GM12878 (cell line): Measurements from ENCODE around the gene DNASE1L1. TPM values are rescaled to one million over a fixed set of nuclear protein-coding genes. Genes with fewer than 3 reads are reported as not detected.
A peak's percentile ranks its signal among the peaks of the same experiment; 100 is the strongest.

Experiments
- ATAC-seq: fragments of 200-7000 bp; cut with Tn5 transposase; 3 replicates; pipeline ENCODE4 v1.9.1; 2020; ENCODE audit warnings: mild to moderate bottlenecking, moderate library complexity
- Bru-seq: library from RNA; stranded (reverse); fragments of 400-500 nt; gene quantifications from one replicate; lab custom pipeline; 2021; lab: Mats Ljungman, UMichigan
- BruChase-seq, 2 experiments: library from RNA; stranded (reverse); fragments of 400-500 nt; gene quantifications; one replicate each; lab custom pipeline; 2021; lab: Mats Ljungman, UMichigan
- BruUV-seq: library from RNA; stranded (reverse); fragments of 400-500 nt; replicated peaks from 2 replicates; lab custom pipeline; 2021; lab: Mats Ljungman, UMichigan
- CTCF ChIA-PET: fragments of 300-600 bp; sonication (Branson Sonifier 250); formaldehyde crosslinking; extraction: SDS; loops from one replicate; lab custom pipeline; 2021; ENCODE audit warnings: inconsistent platforms; lab: Yijun Ruan, JAX
- POLR2A ChIA-PET: fragments of 350-600 bp; formaldehyde crosslinking; extraction: SDS; loops from one replicate; lab custom pipeline; 2021; ENCODE audit warnings: inconsistent platforms; lab: Charles Lee
- RAD21 ChIA-PET: fragments of 300-600 bp; sonication (Branson Sonifier 250); formaldehyde crosslinking; loops from one replicate; lab custom pipeline; 2023; ENCODE audit warnings: antibody characterized with exemption; ENCODE audit not compliant: unreplicated experiment; lab: Charles Lee
- SMC1A ChIA-PET: fragments of 300-600 bp; sonication (Branson Sonifier 250); formaldehyde crosslinking; loops from one replicate; lab custom pipeline; 2023; ENCODE audit not compliant: unreplicated experiment, uncharacterized antibody; lab: Charles Lee
- DNase-seq: peaks from one replicate; pipeline ENCODE4 v3.0.0-alpha.2; 2011; ENCODE audit warnings: low read depth, low spot score
- FAIRE-seq: peaks from 3 replicates; lab custom pipeline; 2011; peaks lifted over from hg19 to GRCh38; lab: Jason Lieb, UNC
- H2AFZ ChIP-seq: 2 replicates; pipeline ENCODE4 v1.6.0; 2011; ENCODE audit warnings: low read depth, low read length, control low read depth; ENCODE audit not compliant: control insufficient read depth
- H3K27ac ChIP-seq: 2 replicates; pipeline ENCODE4 v1.5.1; 2011; ENCODE audit warnings: control low read depth; ENCODE audit not compliant: control insufficient read depth, insufficient read depth
- H3K27me3 ChIP-seq, 2 experiments: replicated peaks in 1 of 2; 2 replicates each; pipeline versions ENCODE4 v1.6.0 to v1.6.1; 2011; ENCODE audit warnings: low read length in 1 of 2; ENCODE audit not compliant: control insufficient read depth in 2 of 2, insufficient read depth in 2 of 2
- H3K36me3 ChIP-seq, 2 experiments: 2 replicates each; pipeline ENCODE4 v1.5.1; 2011; ENCODE audit warnings: low read length in 1 of 2; ENCODE audit not compliant: control insufficient read depth in 2 of 2, insufficient read depth in 2 of 2
- H3K4me1 ChIP-seq: 2 replicates; pipeline ENCODE4 v1.6.1; 2011; ENCODE audit warnings: mild to moderate bottlenecking, low read length, moderate library complexity, mixed read lengths; ENCODE audit not compliant: control insufficient read depth, insufficient read depth
- H3K4me2 ChIP-seq: 2 replicates; pipeline ENCODE4 v1.6.0; 2011; ENCODE audit warnings: control low read depth; ENCODE audit not compliant: control insufficient read depth, insufficient read depth
- H3K4me3 ChIP-seq: fragments of 200-600 bp; sonication (generic); 2 replicates; pipeline ENCODE4 v1.5.1; 2016
- H3K79me2 ChIP-seq: 2 replicates; pipeline ENCODE4 v1.6.0; 2011; ENCODE audit warnings: low read length; ENCODE audit not compliant: control insufficient read depth, insufficient read depth
- H3K9ac ChIP-seq: 2 replicates; pipeline ENCODE4 v1.8.0; 2011; ENCODE audit warnings: low read length, control low read depth, mixed read lengths; ENCODE audit not compliant: control insufficient read depth, insufficient read depth
- H3K9me3 ChIP-seq: replicated peaks from 3 replicates; pipeline ENCODE4 v1.5.1; 2011; ENCODE audit warnings: mild to moderate bottlenecking, low read length; ENCODE audit not compliant: control insufficient read depth, insufficient read depth
- H4K20me1 ChIP-seq: 2 replicates; pipeline ENCODE4 v1.6.0; 2011; ENCODE audit not compliant: control insufficient read depth, insufficient read depth
- BCL3 ChIP-seq: IDR thresholded peaks from 2 replicates; pipeline ENCODE4 v1.6.1; 2011; ENCODE audit warnings: borderline replicate concordance, low read depth, mild to moderate bottlenecking, moderate library complexity, low read length; ENCODE audit not compliant: insufficient read depth, poor library complexity, severe bottlenecking
- CEBPZ ChIP-seq: fragments of 150-350 bp; IDR thresholded peaks from 2 replicates; pipeline ENCODE4 v1.6.1; 2016; ENCODE audit warnings: low read depth, low read length
- CHD1 ChIP-seq: IDR thresholded peaks from 2 replicates; pipeline ENCODE4 v1.6.1; 2012; ENCODE audit warnings: low read depth, low read length, improper control_type of control experiment
- GATAD2B ChIP-seq: fragments of 450-650 bp; conservative IDR thresholded peaks from 2 replicates; pipeline ENCODE4 v1.6.1; 2017; ENCODE audit warnings: low read depth, mild to moderate bottlenecking, moderate library complexity
- JUNB ChIP-seq: IDR thresholded peaks from 2 replicates; pipeline ENCODE4 v1.6.1; 2016; ENCODE audit warnings: antibody characterized with exemption, mild to moderate bottlenecking
- MEF2A ChIP-seq: IDR thresholded peaks from 2 replicates; pipeline ENCODE4 v1.6.1; 2011; ENCODE audit warnings: low read depth, mild to moderate bottlenecking, low read length, moderate library complexity; ENCODE audit not compliant: insufficient read depth
- MTA3 ChIP-seq: IDR thresholded peaks from 2 replicates; pipeline ENCODE4 v1.6.1; 2012; ENCODE audit warnings: low read length, inconsistent platforms, borderline replicate concordance
- NBN ChIP-seq: fragments of 450-650 bp; IDR thresholded peaks from 2 replicates; pipeline ENCODE4 v1.6.1; 2016
- RELB ChIP-seq: fragments of 450-650 bp; IDR thresholded peaks from 2 replicates; pipeline ENCODE4 v1.6.1; 2017; ENCODE audit warnings: low read depth, mild to moderate bottlenecking, moderate library complexity
- WGBS: methylation state at CpG from one replicate; pipeline ENCODE4 v1.1.6; 2016; ENCODE audit warnings: low lambda C conversion rate; ENCODE audit not compliant: insufficient replicate concordance, insufficient coverage; ENCODE audit errors: missing lambda C conversion rate; 5-methylcytosine and 5-hydroxymethylcytosine counted together
- in situ Hi-C: fragments of 300-500 bp; cut with MboI; formaldehyde crosslinking; loops from 9 replicates; pipeline ENCODE4 v1.14.3; 2018; ENCODE audit warnings: mixed read lengths
- intact Hi-C: fragments of 100-400 bp; cut with micrococcal nuclease; formaldehyde crosslinking; loops from one replicate; pipeline ENCODE4 v1.14.2; 2022; ENCODE audit not compliant: unreplicated experiment
- long read RNA-seq, 2 experiments: library from polyadenylated mRNA; unstranded; transcript quantifications; one replicate each; pipeline ENCODE4 v2.0.0, GENCODE V29; 2019 to 2020
- polyA minus RNA-seq, 3 experiments: library from RNA; depleted of rRNA, polyadenylated mRNA; stranded (reverse); fragments of >200 nt; gene quantifications; 2 replicates each; pipeline ENCODE4 v1.2.3, GENCODE V29; 2011
- polyA plus RNA-seq, 11 experiments: library from polyadenylated mRNA; depleted of rRNA in 4 of 11; unstranded in 6 of 11; stranded (reverse) in 5 of 11; fragments of >200 nt; fragmentation: Nextera tagmentation in 4 of 11; fragmentation: Illumina TruSeq in 1 of 11; extraction: Ambion mirVana in 4 of 11; extraction: Trizol in 1 of 11; gene quantifications; 1 replicate in 1 of 11; 2 replicates in 10 of 11; pipeline versions ENCODE4 v1.2.1 to v1.2.3, GENCODE V29; 2011 to 2016; ENCODE audit warnings: inconsistent platforms in 2 of 11, missing spikeins in 2 of 11, low read depth in 1 of 11
- total RNA-seq, 4 experiments: library from RNA; depleted of rRNA in 3 of 4; stranded (reverse); fragments of >200 nt in 3 of 4; fragmentation: Illumina TruSeq in 1 of 4; extraction: Trizol in 1 of 4; gene quantifications; 2 replicates each; pipeline versions ENCODE4 v1.2.1 to v1.2.3, GENCODE V29; 2013 to 2021

DNASE1L1 gene
- total RNA-seq (2013; cell fraction: nucleolus; rRNA removed) = 7.5 and 8.3 TPM in 2 replicates
- total RNA-seq (2014; rRNA removed) (19.3 and 19.7 TPM in 2 replicates), total RNA-seq (2014; rRNA removed; fragmentation: Illumina TruSeq; extraction: Trizol) (6.4 and 7.3 TPM in 2 replicates), total RNA-seq (2021) (13.5 and 14.6 TPM in 2 replicates), polyA plus RNA-seq (2011; rRNA removed) (3.1 and 4.4 TPM in 2 replicates), polyA plus RNA-seq (2014; fragmentation: Illumina TruSeq; extraction: Trizol) (4.1 and 6.7 TPM in 2 replicates), polyA plus RNA-seq (2014; fragmentation: Nextera tagmentation; extraction: Ambion mirVana) (under 1 TPM; 0.60 to 0.74 TPM), polyA plus RNA-seq (2014; rRNA removed) (20.0 and 22.7 TPM in 2 replicates), polyA plus RNA-seq (2016; fragmentation: Nextera tagmentation; extraction: Ambion mirVana) (10 to 100 TPM in 1 of 2 experiments, 1 to 10 TPM in 1; 6.9 to 10.9 TPM), polyA minus RNA-seq (2011; rRNA and poly(A)+ RNA removed) (3.6 and 4.6 TPM in 2 replicates), Bru-seq, nascent RNA (percentile 54 among the genes with signal in this experiment), BruChase-seq, experiment 1, labeled RNA remaining after a 6-hour chase (percentile 51 among the genes with signal in this experiment), BruChase-seq, experiment 2, labeled RNA remaining after a 2-hour chase (percentile 51 among the genes with signal in this experiment)
- polyA plus RNA-seq (2011; ENCODE audit: low read depth) = 8.7 TPM
- 6.2 and 9.1 TPM in 2 replicates for polyA plus RNA-seq (2011; cell fraction: cytosol; rRNA removed)
- polyA plus RNA-seq (2011; cell fraction: nucleus; rRNA removed) = 9.8 and 11.9 TPM in 2 replicates
- 12.7 and 15.6 TPM in 2 replicates for polyA plus RNA-seq (2012)
- 1.6 and 3.4 TPM in 2 replicates for polyA minus RNA-seq (2011; cell fraction: cytosol; rRNA and poly(A)+ RNA removed)
- polyA minus RNA-seq (2011; cell fraction: nucleus; rRNA and poly(A)+ RNA removed) = 1.5 and 3.7 TPM in 2 replicates
- long read RNA-seq, experiment 1, partial matches to known transcripts = 0 of 2 reads
- long read RNA-seq, experiment 1, other reads (novel, unspliced or antisense) = 2 of 2 reads
- long read RNA-seq, experiment 2 = 0 reads

GRCh38 chrX:154409222-154409871 is at the start of gene DNASE1L1:
Gene DNASE1L1, minus strand, starts transcription at chrX:154409254. Its CDS starts 3,686 bp downstream, at chrX:154405568.
- SMC1A ChIA-PET = no interaction called here
- intact Hi-C loops (no loop called here), in situ Hi-C loops (no loop called here)
- RAD21 ChIA-PET = no interaction called here
- no TSS peak for BruUV-seq
- H3K27me3 ChIP-seq = no peaks in the 10 kb centered on the region
- WGBS = 17% methylated on average over 24 of the region's 26 CpGs
- H4K20me1 ChIP-seq = no peaks in the 10 kb centered on the region
- no peak within 1 kb of the TSS for H3K4me3 ChIP-seq
- no peak for FAIRE-seq
- no peaks in the 10 kb centered on the region for H3K36me3 ChIP-seq
- H3K9me3 ChIP-seq = no peaks in the 10 kb centered on the region; the same call in 2 of the 3 replicates
- no peak for ATAC-seq
- H3K27ac ChIP-seq = no peak within 1 kb of the TSS
- H3K4me2 ChIP-seq = peak within 1 kb of the TSS; percentile 33; the same call in 1 of the 2 replicates
- no peaks in the 10 kb centered on the region for H3K4me1 ChIP-seq
- H3K79me2 ChIP-seq = peaks cover 7% of the 10 kb centered on the region
- no peak for DNase-seq
- no peak within 1 kb of the TSS for H2AFZ ChIP-seq
- POLR2A ChIA-PET = interaction anchor here (0.6 to 4.6 kb wide), 4 partner anchors 9 to 19 kb away, joined by 3 to 32 read pairs (median 12); partner anchors contain the start of genes ATP6AP1 and RPL10
- no peak within 1 kb of the TSS for H3K9ac ChIP-seq
- CTCF ChIA-PET = interaction anchor here (2.5 kb wide), 1 partner anchor 10 kb away, joined by 12 read pairs; the partner anchor contains the start of gene RPL10
- TF ChIP-seq RELB (no peak), NBN (no peak), MEF2A (no peak), BCL3 (no peak), MTA3 (no peak), JUNB (no peak), GATAD2B (no peak), CHD1 (no peak), CEBPZ (no peak)
